ENCODE results near the gene TNP2. TPM values are rescaled to one million over a fixed set of nuclear protein-coding genes. Genes with fewer than 3 reads are reported as not detected.
A peak's percentile ranks its signal among the peaks of the same experiment; 100 is the strongest.

TNP2 gene
- total RNA-seq, 1 experiment from 2014 or later = not detected

- no peak overlapping the region for H3K27ac ChIP-seq (ENCODE audit: low read length)
- no peak overlapping the region for H3K9ac ChIP-seq (ENCODE audit: low read length)
- DNase-seq = peak; percentile 68
- H4K20me1 ChIP-seq (ENCODE audit: insufficient read depth, low read depth, low read length) = no peaks in the 10 kb centered on the region
- 0 out of 2 replicates have a peak overlapping the region, but pooled peaks have one; percentile 7 for H3K4me3 ChIP-seq (ENCODE audit: low read length)
- H3K9me2 ChIP-seq (replicated peaks; ENCODE audit: insufficient read depth, low read length) = no peaks in the 10 kb centered on the region
- peaks cover 28% of the 10 kb centered on the region for H3K4me1 ChIP-seq (ENCODE audit: low read length)
- no peaks in the 10 kb centered on the region for H3K9me3 ChIP-seq (ENCODE audit: low read length)
- no peak overlapping the region for H2AFZ ChIP-seq (ENCODE audit: low read length)
- H3K36me3 ChIP-seq (ENCODE audit: insufficient read depth, low read length) = no peaks in the 10 kb centered on the region
- no peaks in the 10 kb centered on the region for H3K79me2 ChIP-seq (ENCODE audit: low read length)
- H3K4me2 ChIP-seq (ENCODE audit: low read depth, low read length, poor library complexity, severe bottlenecking) = peak overlapping the region; percentile 57
- H3K27me3 ChIP-seq (ENCODE audit: low read length) = peaks cover 2% of the 10 kb centered on the region; the same call in 1 of the 2 replicates
Measured at GRCh38 chr16:11310997-11311561, 42.0 kb upstream of the TNP2 start.

- H3K36me3 ChIP-seq (ENCODE audit: insufficient read depth, low read length) = no peaks in the 10 kb centered on the region
- no peak overlapping the region for H3K9ac ChIP-seq (ENCODE audit: low read length)
- no peaks in the 10 kb centered on the region for H3K9me3 ChIP-seq (ENCODE audit: low read length)
- H3K79me2 ChIP-seq (ENCODE audit: low read length) = no peaks in the 10 kb centered on the region
- no peak overlapping the region for H3K27ac ChIP-seq (ENCODE audit: low read length)
- H3K4me3 ChIP-seq (ENCODE audit: low read length) = 0 out of 2 replicates have a peak overlapping the region, but pooled peaks have one; percentile 7
- peaks cover 2% of the 10 kb centered on the region; the same call in 1 of the 2 replicates for H3K27me3 ChIP-seq (ENCODE audit: low read length)
- H3K4me2 ChIP-seq (ENCODE audit: low read depth, low read length, poor library complexity, severe bottlenecking) = peak overlapping the region; percentile 57
- peaks cover 28% of the 10 kb centered on the region for H3K4me1 ChIP-seq (ENCODE audit: low read length)
- no peak for DNase-seq
- no peaks in the 10 kb centered on the region for H4K20me1 ChIP-seq (ENCODE audit: insufficient read depth, low read depth, low read length)
- H2AFZ ChIP-seq (ENCODE audit: low read length) = no peak overlapping the region
- H3K9me2 ChIP-seq (replicated peaks; ENCODE audit: insufficient read depth, low read length) = no peaks in the 10 kb centered on the region
Measured at GRCh38 chr16:11310634-11310977, 41.5 kb upstream of the TNP2 start.

GRCh38 chr16:11309895-11310633 is 40.9 kb upstream of the TNP2 start:
- no peaks in the 10 kb centered on the region for H3K9me3 ChIP-seq (ENCODE audit: low read length)
- H3K9ac ChIP-seq (ENCODE audit: low read length) = no peak overlapping the region
- H3K4me2 ChIP-seq (ENCODE audit: low read depth, low read length, poor library complexity, severe bottlenecking) = no peak overlapping the region
- H3K27ac ChIP-seq (ENCODE audit: low read length) = no peak overlapping the region
- H3K9me2 ChIP-seq (replicated peaks; ENCODE audit: insufficient read depth, low read length) = no peaks in the 10 kb centered on the region
- no peak overlapping the region for H2AFZ ChIP-seq (ENCODE audit: low read length)
- H4K20me1 ChIP-seq (ENCODE audit: insufficient read depth, low read depth, low read length) = no peaks in the 10 kb centered on the region
- H3K27me3 ChIP-seq (ENCODE audit: low read length) = peaks cover 2% of the 10 kb centered on the region; the same call in 1 of the 2 replicates
- H3K4me3 ChIP-seq (ENCODE audit: low read length) = no peak overlapping the region
- DNase-seq = peak; percentile 58
- no peaks in the 10 kb centered on the region for H3K79me2 ChIP-seq (ENCODE audit: low read length)
- no peaks in the 10 kb centered on the region for H3K36me3 ChIP-seq (ENCODE audit: insufficient read depth, low read length)
- peaks cover 28% of the 10 kb centered on the region for H3K4me1 ChIP-seq (ENCODE audit: low read length)

- H3K9me2 ChIP-seq (replicated peaks; ENCODE audit: insufficient read depth, low read length) = no peaks in the 10 kb centered on the region
- peak; percentile 72 for DNase-seq
- H3K9me3 ChIP-seq (ENCODE audit: low read length) = no peaks in the 10 kb centered on the region
- no peak overlapping the region for H3K9ac ChIP-seq (ENCODE audit: low read length)
- no peak overlapping the region for H3K4me2 ChIP-seq (ENCODE audit: low read depth, low read length, poor library complexity, severe bottlenecking)
- no peaks in the 10 kb centered on the region for H3K36me3 ChIP-seq (ENCODE audit: insufficient read depth, low read length)
- peaks cover 28% of the 10 kb centered on the region for H3K4me1 ChIP-seq (ENCODE audit: low read length)
- H3K79me2 ChIP-seq (ENCODE audit: low read length) = no peaks in the 10 kb centered on the region
- H4K20me1 ChIP-seq (ENCODE audit: insufficient read depth, low read depth, low read length) = no peaks in the 10 kb centered on the region
- H3K27me3 ChIP-seq (ENCODE audit: low read length) = peaks cover 2% of the 10 kb centered on the region; the same call in 1 of the 2 replicates
- H2AFZ ChIP-seq (ENCODE audit: low read length) = no peak overlapping the region
- no peak overlapping the region for H3K4me3 ChIP-seq (ENCODE audit: low read length)
- no peak overlapping the region for H3K27ac ChIP-seq (ENCODE audit: low read length)
Measured at GRCh38 chr16:11308493-11309283, 39.6 kb upstream of the TNP2 start.

GRCh38 chr16:11307639-11308492 is 38.7 kb upstream of the TNP2 start:
- no peaks in the 10 kb centered on the region for H3K79me2 ChIP-seq (ENCODE audit: low read length)
- H3K9me3 ChIP-seq (ENCODE audit: low read length) = no peaks in the 10 kb centered on the region
- H3K4me3 ChIP-seq (ENCODE audit: low read length) = no peak overlapping the region
- no peaks in the 10 kb centered on the region for H4K20me1 ChIP-seq (ENCODE audit: insufficient read depth, low read depth, low read length)
- DNase-seq = no peak
- H3K27ac ChIP-seq (ENCODE audit: low read length) = no peak overlapping the region
- peaks cover 2% of the 10 kb centered on the region; the same call in 1 of the 2 replicates for H3K27me3 ChIP-seq (ENCODE audit: low read length)
- peaks cover 28% of the 10 kb centered on the region for H3K4me1 ChIP-seq (ENCODE audit: low read length)
- H3K9ac ChIP-seq (ENCODE audit: low read length) = no peak overlapping the region
- H3K4me2 ChIP-seq (ENCODE audit: low read depth, low read length, poor library complexity, severe bottlenecking) = no peak overlapping the region
- H2AFZ ChIP-seq (ENCODE audit: low read length) = no peak overlapping the region
- H3K9me2 ChIP-seq (replicated peaks; ENCODE audit: insufficient read depth, low read length) = no peaks in the 10 kb centered on the region
- no peaks in the 10 kb centered on the region for H3K36me3 ChIP-seq (ENCODE audit: insufficient read depth, low read length)

GRCh38 chr16:11306997-11307638 is 38.0 kb upstream of the TNP2 start:
- DNase-seq = no peak
- H3K36me3 ChIP-seq (ENCODE audit: insufficient read depth, low read length) = no peaks in the 10 kb centered on the region
- H2AFZ ChIP-seq (ENCODE audit: low read length) = no peak overlapping the region
- no peak overlapping the region for H3K9ac ChIP-seq (ENCODE audit: low read length)
- H3K27ac ChIP-seq (ENCODE audit: low read length) = no peak overlapping the region
- H3K4me3 ChIP-seq (ENCODE audit: low read length) = no peak overlapping the region
- peaks cover 24% of the 10 kb centered on the region for H3K4me1 ChIP-seq (ENCODE audit: low read length)
- no peak overlapping the region for H3K4me2 ChIP-seq (ENCODE audit: low read depth, low read length, poor library complexity, severe bottlenecking)
- H3K9me2 ChIP-seq (replicated peaks; ENCODE audit: insufficient read depth, low read length) = no peaks in the 10 kb centered on the region
- H3K27me3 ChIP-seq (ENCODE audit: low read length) = peaks cover 2% of the 10 kb centered on the region; the same call in 1 of the 2 replicates
- H3K9me3 ChIP-seq (ENCODE audit: low read length) = no peaks in the 10 kb centered on the region
- H3K79me2 ChIP-seq (ENCODE audit: low read length) = no peaks in the 10 kb centered on the region
- H4K20me1 ChIP-seq (ENCODE audit: insufficient read depth, low read depth, low read length) = no peaks in the 10 kb centered on the region

GRCh38 chr16:11306381-11306780 is 37.3 kb upstream of the TNP2 start:
- DNase-seq = no peak
- H3K27ac ChIP-seq (ENCODE audit: low read length) = no peak overlapping the region
- no peak overlapping the region for H2AFZ ChIP-seq (ENCODE audit: low read length)
- H4K20me1 ChIP-seq (ENCODE audit: insufficient read depth, low read depth, low read length) = no peaks in the 10 kb centered on the region
- peaks cover 24% of the 10 kb centered on the region for H3K4me1 ChIP-seq (ENCODE audit: low read length)
- no peak overlapping the region for H3K4me3 ChIP-seq (ENCODE audit: low read length)
- H3K79me2 ChIP-seq (ENCODE audit: low read length) = no peaks in the 10 kb centered on the region
- peaks cover 2% of the 10 kb centered on the region; the same call in 1 of the 2 replicates for H3K27me3 ChIP-seq (ENCODE audit: low read length)
- no peaks in the 10 kb centered on the region for H3K9me2 ChIP-seq (replicated peaks; ENCODE audit: insufficient read depth, low read length)
- no peaks in the 10 kb centered on the region for H3K9me3 ChIP-seq (ENCODE audit: low read length)
- H3K9ac ChIP-seq (ENCODE audit: low read length) = no peak overlapping the region
- no peak overlapping the region for H3K4me2 ChIP-seq (ENCODE audit: low read depth, low read length, poor library complexity, severe bottlenecking)
- no peaks in the 10 kb centered on the region for H3K36me3 ChIP-seq (ENCODE audit: insufficient read depth, low read length)

Data from Karpas-422 (cell line).